GM18907 (cell line): ENCODE results near the gene NPTXR.

ENCODE experiments used
- ATAC-seq: cut with Tn5 transposase; IDR thresholded peaks from one replicate; pipeline ENCODE4 v1.9.1; 2021; ENCODE audit warnings: mild to moderate bottlenecking, moderate library complexity; ENCODE audit not compliant: unreplicated experiment

NPTXR gene

GRCh38 chr22:38853196-38853651, 9.4 kb upstream of the NPTXR start:
- ATAC-seq = no peak

DNA sequence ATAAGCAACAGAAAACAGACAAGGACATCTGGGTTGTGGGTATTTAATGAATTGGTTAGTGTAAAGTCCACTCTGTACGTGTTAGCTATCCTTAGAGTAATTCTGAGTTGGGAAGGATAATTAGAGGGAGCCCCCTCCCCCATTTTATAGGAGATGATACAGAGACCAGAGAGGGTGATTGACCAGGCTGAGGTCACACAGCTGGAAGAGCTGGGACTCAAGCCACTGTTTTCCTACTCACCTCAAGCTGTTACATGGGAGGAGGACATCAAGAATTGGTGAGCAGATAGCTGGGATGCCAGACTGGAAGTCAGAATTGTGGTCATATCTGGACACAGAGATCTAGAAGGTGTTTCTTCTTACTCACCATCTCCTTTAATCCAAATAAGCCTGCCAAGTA, 8.7 kb upstream of the NPTXR start:
- no peak for ATAC-seq

DNA sequence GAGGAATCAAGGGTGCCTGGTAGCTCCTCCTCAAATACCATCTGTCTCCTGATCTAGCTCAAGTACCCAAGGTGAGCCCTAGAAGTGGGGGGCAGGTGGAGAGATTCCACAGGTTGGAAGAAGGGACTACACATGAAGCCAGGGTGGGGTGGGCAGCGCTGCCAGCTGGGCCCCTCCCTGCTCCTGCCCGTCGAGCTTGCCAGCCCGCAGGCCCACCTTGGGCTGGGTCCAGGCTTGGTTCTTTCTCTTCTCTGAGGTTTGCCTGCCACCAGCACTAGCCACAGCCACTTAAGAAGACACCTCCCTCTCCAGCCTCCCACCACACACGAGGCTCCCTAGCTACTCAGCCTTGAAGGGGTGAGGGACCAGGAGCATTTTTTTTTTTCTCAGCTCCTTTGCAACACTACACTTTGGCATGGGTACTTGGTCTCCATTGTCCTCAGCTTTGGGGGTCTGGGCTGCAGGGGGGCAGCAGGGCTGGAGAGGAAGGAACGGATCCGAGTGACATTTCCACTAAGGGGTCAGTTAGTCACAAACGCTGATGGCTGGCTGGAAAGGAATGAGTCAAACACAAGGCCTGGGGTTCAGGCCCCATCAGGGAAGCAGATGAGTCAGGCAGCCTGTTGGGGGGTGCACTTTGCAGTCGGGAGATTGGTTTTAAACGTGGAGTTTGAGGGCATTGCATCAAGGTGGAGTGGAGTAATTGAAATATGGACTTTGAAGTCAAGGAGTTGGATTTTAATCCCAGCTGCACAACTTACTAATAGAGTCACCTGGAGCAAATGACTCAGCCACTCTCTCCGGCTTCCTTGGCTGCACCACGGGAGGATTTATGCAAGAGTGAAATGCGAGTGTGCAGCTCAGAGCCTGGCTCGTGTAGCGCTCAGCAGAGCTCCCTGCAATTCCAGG, 7.4 kb upstream of the NPTXR start:
- ATAC-seq = no peak

DNA sequence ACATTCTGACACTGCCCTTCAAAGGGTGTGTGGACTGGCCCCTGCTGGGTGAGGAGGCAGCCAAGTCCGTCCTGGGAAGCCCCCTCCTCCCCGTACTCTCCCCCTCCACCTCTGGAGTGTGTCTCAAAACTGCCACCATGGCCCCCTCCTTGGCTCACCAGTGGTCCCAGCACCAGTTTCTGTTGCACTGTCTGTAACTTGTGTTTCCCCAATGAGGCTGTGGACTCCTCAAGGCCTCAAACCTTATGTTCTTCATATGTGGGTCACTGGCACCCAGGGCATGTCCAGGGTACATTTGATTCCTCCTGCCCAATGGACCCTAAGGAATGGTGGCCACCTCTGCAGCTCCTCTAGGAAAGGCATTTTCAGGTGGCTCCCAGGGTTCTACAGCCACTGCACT, 6.6 kb upstream of the NPTXR start:
- ATAC-seq = no peak

- no peak for ATAC-seq
These were observed 6.0 kb upstream of the NPTXR start for GRCh38 chr22:38849811-38850210.

- ATAC-seq = no peak
These were observed 2.6 kb upstream of the NPTXR start for GRCh38 chr22:38846412-38846811.

- ATAC-seq = no peak
These were observed 1.3 kb upstream of the NPTXR start for GRCh38 chr22:38845004-38845740.

DNA sequence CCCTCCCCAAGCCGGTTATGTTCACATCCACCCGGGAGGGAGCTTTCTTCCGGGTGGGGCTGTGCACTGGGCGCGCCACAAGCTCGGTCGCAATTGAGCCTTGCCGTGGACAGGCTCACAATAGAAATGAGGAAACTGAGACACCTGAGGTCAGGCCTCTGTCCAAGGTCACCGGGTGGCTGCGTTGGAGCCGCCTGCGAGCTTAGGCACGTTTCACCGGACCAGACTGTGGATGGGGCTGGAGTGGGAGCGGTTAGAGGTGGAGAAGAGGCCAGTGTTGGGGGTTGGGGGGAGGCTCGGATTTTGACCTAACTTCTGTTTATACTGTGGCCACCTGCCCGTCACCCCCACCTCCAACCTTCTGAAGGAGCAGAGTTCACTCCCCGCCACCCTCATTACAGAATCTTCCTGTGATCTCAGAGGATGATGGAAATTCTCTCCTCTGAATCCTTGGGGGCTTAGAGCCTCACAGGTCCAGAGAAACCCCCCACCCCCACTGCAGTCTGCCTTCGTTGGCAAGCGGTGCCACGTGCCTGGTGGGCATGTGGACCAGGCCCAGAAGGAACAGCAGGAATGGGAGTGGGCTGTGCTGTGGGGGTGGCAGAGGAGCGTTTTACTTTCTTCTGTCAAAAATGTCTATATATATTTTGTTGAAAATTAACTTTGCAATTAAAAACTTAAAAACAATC, 631 bp upstream of the NPTXR start:
- no peak for ATAC-seq

DNA sequence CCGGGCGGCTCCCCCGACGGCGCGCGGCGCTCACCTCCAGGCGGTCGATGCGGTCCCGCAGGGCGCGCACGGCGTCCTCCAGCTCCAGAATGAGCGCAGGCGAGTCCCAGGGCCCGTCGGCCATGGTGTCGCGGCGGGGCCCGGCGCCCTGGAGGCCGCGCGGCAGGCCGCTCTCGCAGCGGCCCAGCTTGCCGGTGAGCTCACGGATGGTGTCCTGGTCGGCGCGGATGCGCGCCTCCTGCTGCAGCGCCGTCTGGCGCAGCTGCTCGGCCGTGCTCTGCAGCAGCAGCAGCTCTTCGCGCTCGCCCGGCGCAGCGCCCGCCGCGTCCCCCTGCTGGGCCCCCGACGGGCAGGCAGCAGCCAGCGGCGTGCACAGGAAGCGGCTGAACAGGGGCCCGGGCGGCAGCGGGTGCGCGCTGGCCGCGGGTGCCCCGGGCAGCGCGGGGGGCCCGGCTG, 599 bp downstream of the NPTXR start:
- no peak for ATAC-seq

- ATAC-seq = no peak
These were observed 1.2 kb downstream of the NPTXR start for GRCh38 chr22:38842512-38843200.

DNA sequence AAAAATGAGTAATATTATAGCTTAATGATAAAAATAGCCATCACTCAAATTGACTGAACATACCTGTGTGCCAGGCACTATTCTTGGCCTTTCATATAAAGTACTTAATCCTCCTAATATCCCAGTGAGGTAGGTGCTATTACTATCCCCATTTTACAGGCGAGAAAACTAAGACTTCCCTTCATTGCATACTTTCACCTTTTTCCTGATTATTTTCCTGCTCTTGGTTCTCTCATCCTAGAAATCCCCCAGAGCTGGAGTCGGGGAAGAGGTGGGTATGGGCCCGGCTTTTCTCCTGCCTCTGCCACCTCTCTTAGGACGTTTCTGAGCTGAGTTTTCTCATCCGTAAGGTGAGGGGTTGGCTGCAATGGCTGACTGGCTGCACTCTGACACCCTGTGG, 2.2 kb downstream of the NPTXR start:
- ATAC-seq = no peak

- ATAC-seq = no peak
These were observed 2.6 kb downstream of the NPTXR start for GRCh38 chr22:38841211-38841610.

GRCh38 chr22:38840129-38840528, 3.7 kb downstream of the NPTXR start:
- no peak for ATAC-seq

DNA sequence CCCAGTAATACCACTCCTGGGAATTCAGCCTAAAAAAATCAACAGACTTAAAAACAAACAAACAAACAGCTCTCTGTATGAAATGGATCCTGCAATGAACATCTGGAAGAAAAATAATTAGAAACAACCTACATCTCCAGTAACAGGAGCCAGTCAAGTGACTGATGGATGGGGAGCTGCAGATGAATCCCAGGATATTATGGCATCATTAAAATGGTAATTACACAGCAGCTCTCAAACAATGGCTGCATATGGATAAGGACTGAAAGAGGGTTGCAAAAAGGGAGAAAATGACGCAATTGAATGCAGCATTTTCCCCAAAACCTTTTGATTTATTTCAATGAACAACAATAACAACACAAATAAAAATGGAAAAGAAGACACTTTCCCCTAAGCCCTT, 4.1 kb downstream of the NPTXR start:
- no peak for ATAC-seq

DNA sequence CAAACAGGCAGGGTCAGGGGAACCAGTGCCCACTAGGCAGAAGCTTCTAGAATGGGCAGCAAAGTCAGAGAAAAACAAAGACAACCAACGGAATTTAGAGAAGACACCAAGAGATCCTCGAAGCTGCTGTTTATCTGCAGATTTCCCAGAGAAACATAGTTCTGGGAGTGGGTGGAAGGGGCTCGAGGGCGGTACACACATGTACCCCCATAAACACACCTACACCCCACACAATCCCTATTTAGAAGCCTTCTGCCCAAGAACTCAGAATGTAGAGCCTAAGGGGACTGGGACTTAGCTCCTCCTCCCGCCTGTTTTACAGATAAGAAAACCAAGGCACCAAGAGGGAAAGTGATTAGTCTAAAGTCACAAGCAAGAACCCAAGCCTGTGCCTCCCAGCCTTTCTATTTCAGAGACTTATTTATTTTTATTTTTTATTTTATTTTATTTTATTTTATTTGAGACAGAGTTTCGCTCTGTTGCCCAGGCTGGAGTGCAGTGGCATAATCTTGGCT, 6.4 kb downstream of the NPTXR start:
- no peak for ATAC-seq

GRCh38 chr22:38835888-38836301, 7.9 kb downstream of the NPTXR start:
- no peak for ATAC-seq

DNA sequence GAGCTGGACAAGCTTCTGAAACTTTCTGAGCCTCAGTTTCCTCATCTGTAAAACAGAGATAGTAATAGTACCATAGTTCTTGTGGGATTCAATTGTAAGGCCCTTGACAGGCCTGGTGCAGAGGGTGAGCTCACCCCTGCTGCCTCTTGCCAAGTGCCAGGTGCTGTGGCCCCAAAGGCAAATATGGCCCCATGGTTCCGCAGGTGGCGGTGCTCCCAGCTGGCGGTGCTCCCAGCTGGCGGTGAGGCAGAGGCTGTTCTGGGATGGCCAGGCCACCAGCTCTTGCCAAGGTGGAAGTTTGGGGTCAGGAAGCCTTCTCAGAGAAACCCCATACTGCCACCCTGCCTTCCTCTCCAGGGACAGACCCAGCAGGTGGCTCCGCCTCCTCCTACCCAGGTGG, 8.8 kb downstream of the NPTXR start:
- ATAC-seq = no peak

DNA sequence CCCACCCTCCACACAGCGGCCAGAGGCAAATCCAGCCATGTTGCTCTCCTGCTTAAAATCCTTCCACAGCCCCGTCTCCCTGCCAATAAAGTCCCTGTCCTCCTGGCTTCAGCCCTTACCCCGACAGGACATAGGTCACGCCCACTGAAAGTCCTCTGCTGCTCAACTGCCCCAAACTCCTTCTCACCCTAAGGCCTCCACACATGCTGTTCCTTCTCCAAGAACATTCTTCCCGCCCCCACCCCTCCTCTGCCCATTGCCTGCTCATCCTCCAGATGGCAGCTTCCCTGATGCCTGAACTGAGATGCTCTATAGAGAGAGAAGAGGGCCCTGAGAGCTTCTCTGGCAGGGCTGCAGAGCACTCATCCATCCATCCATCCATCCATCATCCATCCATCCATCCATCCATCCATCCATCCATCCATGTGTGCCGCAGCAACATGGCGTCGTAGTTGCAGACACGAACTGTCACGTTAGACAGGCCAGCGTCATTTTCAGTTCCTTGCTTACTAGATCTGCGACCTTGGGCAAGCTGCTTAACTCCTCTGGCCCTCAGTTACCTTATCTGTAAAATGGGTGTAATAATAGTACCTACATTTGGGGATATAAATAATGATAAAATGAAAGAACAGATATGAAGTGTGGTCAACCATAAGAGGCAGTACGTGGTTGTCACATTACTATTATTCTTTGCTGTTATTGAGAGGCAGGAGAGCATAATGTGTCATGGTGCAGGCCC, 9.4 kb downstream of the NPTXR start:
- no peak for ATAC-seq

DNA sequence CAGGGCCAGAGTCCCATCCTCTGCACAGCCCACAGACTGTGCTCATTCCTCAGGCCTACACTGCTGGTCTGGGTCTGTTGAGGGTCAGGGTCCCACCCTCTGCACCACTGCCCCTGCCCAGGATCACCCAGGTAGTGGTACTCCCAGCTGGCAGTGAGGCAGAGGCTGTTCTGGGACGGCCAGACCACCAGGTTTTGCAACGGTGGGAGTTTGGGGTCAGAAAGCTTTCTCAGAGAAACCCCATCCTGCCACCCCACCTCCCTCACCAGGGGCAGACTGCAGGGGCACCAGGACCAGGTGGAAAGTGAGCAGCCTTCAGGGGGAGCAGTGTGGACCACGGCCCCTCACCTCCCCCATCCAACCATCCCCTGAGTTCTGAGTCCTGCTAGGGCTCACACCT, 10.8 kb downstream of the NPTXR start:
- ATAC-seq = no peak
